CD1c-positive myeloid dendritic cell (primary cell): Measurements from ENCODE around the gene EEF1A2.

ENCODE experiments used
- DNase-seq: peaks from one replicate; pipeline ENCODE4 v3.0.0-alpha.2; 2016; ENCODE audit errors: extremely low spot score

The EEF1A2 gene

GRCh38 chr20:63500151-63500901 is 1.4 kb upstream of the EEF1A2 start:
- no peak for DNase-seq

- DNase-seq = no peak
Measured at GRCh38 chr20:63499338-63499969, 571 bp upstream of the EEF1A2 start.

- peak; percentile 19 for DNase-seq
Measured at GRCh38 chr20:63497946-63498935, 642 bp downstream of the EEF1A2 start.

- DNase-seq = no peak
Measured at GRCh38 chr20:63497138-63497945, 1.5 kb downstream of the EEF1A2 start.

GRCh38 chr20:63496596-63497120 is 2.2 kb downstream of the EEF1A2 start:
- DNase-seq = no peak

GRCh38 chr20:63495741-63496595 is 2.9 kb downstream of the EEF1A2 start:
- DNase-seq = peak; percentile 72

GRCh38 chr20:63495167-63495720 is 3.6 kb downstream of the EEF1A2 start:
- no peak for DNase-seq

- no peak for DNase-seq
Measured at GRCh38 chr20:63494420-63495166, 4.3 kb downstream of the EEF1A2 start.

GRCh38 chr20:63494084-63494419 is 4.8 kb downstream of the EEF1A2 start:
- no peak for DNase-seq

- DNase-seq = no peak
Measured at GRCh38 chr20:63493563-63494020, 5.3 kb downstream of the EEF1A2 start.

- no peak for DNase-seq
Measured at GRCh38 chr20:63492982-63493381, 5.9 kb downstream of the EEF1A2 start.

GRCh38 chr20:63492518-63492917 is 6.4 kb downstream of the EEF1A2 start:
- no peak for DNase-seq

- no peak for DNase-seq
Measured at GRCh38 chr20:63491635-63492230, 7.2 kb downstream of the EEF1A2 start.

GRCh38 chr20:63491078-63491477 is 7.8 kb downstream of the EEF1A2 start:
- DNase-seq = no peak

GRCh38 chr20:63490416-63490815 is 8.5 kb downstream of the EEF1A2 start:
- no peak for DNase-seq

GRCh38 chr20:63488315-63489251 is 10.3 kb downstream of the EEF1A2 start:
- no peak for DNase-seq

- no peak for DNase-seq
Measured at GRCh38 chr20:63487781-63488241, 11.1 kb downstream of the EEF1A2 start.
